B cell (primary cell): Measurements from ENCODE around the gene TRMT2A.

Experiments used
- CTCF ChIP-seq: fragments of 200-600 bp; IDR thresholded peaks from one replicate; pipeline ENCODE4 v1.8.0; 2022; ENCODE audit warnings: antibody characterized with exemption, mild to moderate bottlenecking
- EZH2 ChIP-seq: IDR thresholded peaks from 2 replicates; pipeline ENCODE4 v1.6.1; 2012; ENCODE audit warnings: borderline replicate concordance, low read depth, mild to moderate bottlenecking, moderate library complexity, low read length; ENCODE audit not compliant: insufficient read depth, poor library complexity, severe bottlenecking

GRCh38 chr22:20110359-20110985 lies 6.6 kb downstream of the TRMT2A start:
- no peak for TF ChIP-seq CTCF
- no peak for TF ChIP-seq EZH2
